Measurements from ENCODE around the gene HS1BP3. TPM values are rescaled to one million over a fixed set of nuclear protein-coding genes. Genes with fewer than 3 reads are reported as not detected.

The HS1BP3 gene
- total RNA-seq, 4 donors from 2014 or later = 16.6 to 26.9 (median 19.4) TPM

GRCh38 chr2:20675701-20676352, 24.9 kb upstream of the HS1BP3 start:
- ATAC-seq (no peak), DNase-seq (no peak)
- Histone ChIP-seq H3K4me3 (no peak overlapping the region), H3K27ac (no peak overlapping the region), H3K27me3 (peaks cover 21 to 37% (median 32%) of the 10 kb centered on the region in 3 donors), H3K9me3 (no peaks in the 10 kb centered on the region), H3K4me1 (no peaks in the 10 kb centered on the region), H3K36me3 (no peaks in the 10 kb centered on the region)
- intact Hi-C loops (cut with DNase I; ENCODE audit: low total_unique reads) = no loop called here
- in situ Hi-C loops (cut with MboI; ENCODE audit: low sequenced_read_pairs in 4 of 4) = loop anchor here in 1 of 4 donors (25.0 kb wide), 1 partner anchor 436 kb away; the partner anchor contains the start of gene TDRD15
- TF ChIP-seq CTCF (IDR thresholded peaks at IDR 0.05 in 4 of 5, conservative IDR thresholded peaks at IDR 0.05 in 1 of 5) (no peak), POLR2A (IDR thresholded peaks at IDR 0.05) (no peak)

GRCh38 chr2:20674974-20675679, 24.2 kb upstream of the HS1BP3 start:
- H3K27me3 ChIP-seq = peaks cover 28 to 44% (median 39%) of the 10 kb centered on the region in 3 donors
- intact Hi-C loops (cut with DNase I; ENCODE audit: low total_unique reads) = no loop called here
- no peak overlapping the region for H3K4me3 ChIP-seq
- no peaks in the 10 kb centered on the region for H3K9me3 ChIP-seq
- H3K27ac ChIP-seq = no peak overlapping the region
- DNase-seq (no peak), ATAC-seq (peak in 1 of 2 donors; percentile 30)
- TF ChIP-seq POLR2A (IDR thresholded peaks at IDR 0.05) (no peak), CTCF (IDR thresholded peaks at IDR 0.05 in 4 of 5, conservative IDR thresholded peaks at IDR 0.05 in 1 of 5) (no peak)
- H3K36me3 ChIP-seq = no peaks in the 10 kb centered on the region
- in situ Hi-C loops (cut with MboI; ENCODE audit: low sequenced_read_pairs in 4 of 4) = loop anchor here in 2 of 4 donors (25.0 kb wide), 1 partner anchor 437 kb away; the partner anchor contains the start of gene TDRD15 (in 2 of the 2)
- no peaks in the 10 kb centered on the region for H3K4me1 ChIP-seq

GRCh38 chr2:20674309-20674965, 23.5 kb upstream of the HS1BP3 start:
- intact Hi-C loops (cut with DNase I; ENCODE audit: low total_unique reads) = no loop called here
- H3K9me3 ChIP-seq = no peaks in the 10 kb centered on the region
- ATAC-seq (no peak), DNase-seq (no peak)
- H3K36me3 ChIP-seq = no peaks in the 10 kb centered on the region
- no peaks in the 10 kb centered on the region for H3K4me1 ChIP-seq
- H3K27ac ChIP-seq = no peak overlapping the region
- no peak overlapping the region for H3K4me3 ChIP-seq
- in situ Hi-C loops (cut with MboI; ENCODE audit: low sequenced_read_pairs in 4 of 4) = loop anchor here in 1 of 4 donors (25.0 kb wide), 1 partner anchor 438 kb away; the partner anchor contains the start of gene TDRD15
- H3K27me3 ChIP-seq = peaks cover 34 to 50% (median 46%) of the 10 kb centered on the region in 3 donors
- TF ChIP-seq POLR2A (IDR thresholded peaks at IDR 0.05) (no peak), CTCF (IDR thresholded peaks at IDR 0.05 in 4 of 5, conservative IDR thresholded peaks at IDR 0.05 in 1 of 5) (no peak)

- DNase-seq (no peak), ATAC-seq (no peak)
- H3K27ac ChIP-seq = no peak overlapping the region
- no peaks in the 10 kb centered on the region for H3K36me3 ChIP-seq
- H3K4me1 ChIP-seq = no peaks in the 10 kb centered on the region
- intact Hi-C loops (cut with DNase I; ENCODE audit: low total_unique reads) (no loop called here), in situ Hi-C loops (cut with MboI; ENCODE audit: low sequenced_read_pairs in 4 of 4) (loop anchor here in 1 of 4 donors (25.0 kb wide), 1 partner anchor 439 kb away; the partner anchor contains the start of gene TDRD15)
- no peaks in the 10 kb centered on the region for H3K9me3 ChIP-seq
- H3K4me3 ChIP-seq = no peak overlapping the region
- TF ChIP-seq CTCF (IDR thresholded peaks at IDR 0.05 in 4 of 5, conservative IDR thresholded peaks at IDR 0.05 in 1 of 5) (no peak), POLR2A (IDR thresholded peaks at IDR 0.05) (no peak)
- H3K27me3 ChIP-seq = peaks cover 41 to 57% (median 53%) of the 10 kb centered on the region in 3 donors
Measured at GRCh38 chr2:20673686-20674308, 22.9 kb upstream of the HS1BP3 start.

Measured in gastrocnemius medialis (tissue), 4 donors.